Measurements from ENCODE around the gene CYB5A. TPM values are rescaled to one million over a fixed set of nuclear protein-coding genes. Genes with fewer than 3 reads are reported as not detected.
A peak's percentile ranks its signal among the peaks of the same experiment; 100 is the strongest.

Gene CYB5A
- 65.7 TPM for polyA plus RNA-seq (2013, experiment 1 of 2)
- polyA plus RNA-seq (2013, experiment 2 of 2): 74.5 TPM

- Histone ChIP-seq H3K4ac (ENCODE audit: low read depth in 1 of 2, low read length in 2 of 2) (peak within 1 kb of the TSS; percentile 57 to 98), H3K18ac (ENCODE audit: low read depth in 1 of 2, low read length in 2 of 2) (peak within 1 kb of the TSS; percentile 69 to 97), H2BK15ac (ENCODE audit: low read depth, poor library complexity, severe bottlenecking) (no peak within 1 kb of the TSS), H2AFZ (ENCODE audit: low read depth, low read length) (peak within 1 kb of the TSS; percentile 98), H3K14ac (ENCODE audit: low read length in 2 of 2) (peak within 1 kb of the TSS in 1 of 2 experiments; percentile 98), H2BK5ac (ENCODE audit: low read depth, low read length, poor library complexity, severe bottlenecking) (no peak within 1 kb of the TSS), H3K4me3 (ENCODE audit: insufficient read depth in 1 of 2, low read depth in 1 of 2, low read length in 2 of 2) (peak within 1 kb of the TSS; percentile 91 to 100), H3K79me1 (replicated peaks; ENCODE audit: low read length, poor library complexity, severe bottlenecking) (peaks cover 12% of the 10 kb centered on the region), H3K36me3 (ENCODE audit: control insufficient read depth in 1 of 2, insufficient read depth in 2 of 2, low read depth in 1 of 2, low read length in 2 of 2) (no peaks in the 10 kb centered on the region), H3K9me3 (ENCODE audit: control insufficient read depth, low read length) (no peaks in the 10 kb centered on the region), H4K8ac (ENCODE audit: low read length) (peak within 1 kb of the TSS; percentile 96), H3K27me3 (ENCODE audit: control insufficient read depth in 1 of 2, insufficient read depth in 1 of 2, low read length in 2 of 2) (no peaks in the 10 kb centered on the region), H3K9ac (ENCODE audit: low read length) (peak within 1 kb of the TSS; percentile 91), H3K23ac (ENCODE audit: low read length in 2 of 2) (peak within 1 kb of the TSS; percentile 69 to 99), H4K91ac (ENCODE audit: low read length) (peak within 1 kb of the TSS; percentile 78), H2BK120ac (ENCODE audit: low read depth, low read length) (no peak within 1 kb of the TSS), H3K4me2 (ENCODE audit: low read length, poor library complexity, severe bottlenecking) (peak within 1 kb of the TSS; percentile 100), H2BK12ac (ENCODE audit: low read length in 2 of 2) (peak within 1 kb of the TSS; percentile 63 to 73), H2AK5ac (ENCODE audit: low read length, severe bottlenecking) (no peak within 1 kb of the TSS), H3K27ac (ENCODE audit: low read length, poor library complexity, severe bottlenecking) (peak within 1 kb of the TSS; percentile 48), H3K4me1 (ENCODE audit: control insufficient read depth, insufficient read depth, low read depth, low read length) (peaks cover 13% of the 10 kb centered on the region)
- 1% methylated on average over 68 of the region's 68 CpGs for WGBS
- DNase-seq: peak; percentile 95
These were observed at the start of gene CYB5A for GRCh38 chr18:74291771-74292540. CYB5A (minus strand) TSS chr18:74291963; CDS start chr18:74291875, 88 bp downstream.

- Histone ChIP-seq H2BK12ac (ENCODE audit: low read length in 2 of 2) (no peak overlapping the region), H2BK15ac (ENCODE audit: low read depth, poor library complexity, severe bottlenecking) (no peak overlapping the region), H3K36me3 (ENCODE audit: control insufficient read depth in 1 of 2, insufficient read depth in 2 of 2, low read depth in 1 of 2, low read length in 2 of 2) (no peaks in the 10 kb centered on the region), H3K4me2 (ENCODE audit: low read length, poor library complexity, severe bottlenecking) (no peak overlapping the region), H4K8ac (ENCODE audit: low read length) (no peak overlapping the region), H3K9me3 (ENCODE audit: control insufficient read depth, low read length) (no peaks in the 10 kb centered on the region), H3K14ac (ENCODE audit: low read length in 2 of 2) (no peak overlapping the region), H3K27me3 (ENCODE audit: control insufficient read depth in 1 of 2, insufficient read depth in 1 of 2, low read length in 2 of 2) (no peaks in the 10 kb centered on the region), H3K79me1 (replicated peaks; ENCODE audit: low read length, poor library complexity, severe bottlenecking) (no peaks in the 10 kb centered on the region), H4K91ac (ENCODE audit: low read length) (no peak overlapping the region), H3K27ac (ENCODE audit: low read length, poor library complexity, severe bottlenecking) (no peak overlapping the region), H3K23ac (ENCODE audit: low read length in 2 of 2) (no peak overlapping the region), H2BK5ac (ENCODE audit: low read depth, low read length, poor library complexity, severe bottlenecking) (no peak overlapping the region), H3K4me3 (ENCODE audit: insufficient read depth in 1 of 2, low read depth in 1 of 2, low read length in 2 of 2) (no peak overlapping the region), H2BK120ac (ENCODE audit: low read depth, low read length) (no peak overlapping the region), H3K4ac (ENCODE audit: low read depth in 1 of 2, low read length in 2 of 2) (no peak overlapping the region), H3K4me1 (ENCODE audit: control insufficient read depth, insufficient read depth, low read depth, low read length) (no peaks in the 10 kb centered on the region), H2AFZ (ENCODE audit: low read depth, low read length) (no peak overlapping the region), H3K9ac (ENCODE audit: low read length) (no peak overlapping the region), H3K18ac (ENCODE audit: low read depth in 1 of 2, low read length in 2 of 2) (no peak overlapping the region), H2AK5ac (ENCODE audit: low read length, severe bottlenecking) (no peak overlapping the region)
- DNase-seq: no peak
- WGBS: no CpG with 5 or more reads among the region's 1 CpG
These were observed 46.1 kb upstream of the CYB5A start for GRCh38 chr18:74337912-74338309.

GRCh38 chr18:74337155-74337911 lies 45.6 kb upstream of the CYB5A start:
- H2BK12ac ChIP-seq (ENCODE audit: low read length in 2 of 2): no peak overlapping the region

GRCh38 chr18:74336656-74337055 lies 44.9 kb upstream of the CYB5A start:
- Histone ChIP-seq H3K4me3 (ENCODE audit: insufficient read depth in 1 of 2, low read depth in 1 of 2, low read length in 2 of 2) (no peak overlapping the region), H3K4me1 (ENCODE audit: control insufficient read depth, insufficient read depth, low read depth, low read length) (no peaks in the 10 kb centered on the region), H3K36me3 (ENCODE audit: control insufficient read depth in 1 of 2, insufficient read depth in 2 of 2, low read depth in 1 of 2, low read length in 2 of 2) (no peaks in the 10 kb centered on the region), H4K91ac (ENCODE audit: low read length) (no peak overlapping the region), H3K79me1 (replicated peaks; ENCODE audit: low read length, poor library complexity, severe bottlenecking) (no peaks in the 10 kb centered on the region), H2BK12ac (ENCODE audit: low read length in 2 of 2) (no peak overlapping the region), H3K9ac (ENCODE audit: low read length) (no peak overlapping the region), H3K9me3 (ENCODE audit: control insufficient read depth, low read length) (no peaks in the 10 kb centered on the region), H4K8ac (ENCODE audit: low read length) (no peak overlapping the region), H3K14ac (ENCODE audit: low read length in 2 of 2) (no peak overlapping the region), H2AFZ (ENCODE audit: low read depth, low read length) (no peak overlapping the region), H3K23ac (ENCODE audit: low read length in 2 of 2) (no peak overlapping the region), H2BK120ac (ENCODE audit: low read depth, low read length) (no peak overlapping the region), H3K18ac (ENCODE audit: low read depth in 1 of 2, low read length in 2 of 2) (no peak overlapping the region), H2BK15ac (ENCODE audit: low read depth, poor library complexity, severe bottlenecking) (no peak overlapping the region), H3K4me2 (ENCODE audit: low read length, poor library complexity, severe bottlenecking) (no peak overlapping the region), H3K4ac (ENCODE audit: low read depth in 1 of 2, low read length in 2 of 2) (no peak overlapping the region), H3K27me3 (ENCODE audit: control insufficient read depth in 1 of 2, insufficient read depth in 1 of 2, low read length in 2 of 2) (no peaks in the 10 kb centered on the region), H2BK5ac (ENCODE audit: low read depth, low read length, poor library complexity, severe bottlenecking) (no peak overlapping the region), H3K27ac (ENCODE audit: low read length, poor library complexity, severe bottlenecking) (no peak overlapping the region), H2AK5ac (ENCODE audit: low read length, severe bottlenecking) (no peak overlapping the region)
- no peak for DNase-seq

More at GRCh38 chr18:74337155-74337911, 45.6 kb upstream of the CYB5A start:
- Histone ChIP-seq H3K4me2 (ENCODE audit: low read length, poor library complexity, severe bottlenecking) (no peak overlapping the region), H3K27ac (ENCODE audit: low read length, poor library complexity, severe bottlenecking) (no peak overlapping the region), H2BK15ac (ENCODE audit: low read depth, poor library complexity, severe bottlenecking) (no peak overlapping the region), H2AFZ (ENCODE audit: low read depth, low read length) (no peak overlapping the region), H4K91ac (ENCODE audit: low read length) (no peak overlapping the region), H2AK5ac (ENCODE audit: low read length, severe bottlenecking) (no peak overlapping the region), H3K79me1 (replicated peaks; ENCODE audit: low read length, poor library complexity, severe bottlenecking) (no peaks in the 10 kb centered on the region), H3K9me3 (ENCODE audit: control insufficient read depth, low read length) (no peaks in the 10 kb centered on the region), H4K8ac (ENCODE audit: low read length) (no peak overlapping the region), H3K4me3 (ENCODE audit: insufficient read depth in 1 of 2, low read depth in 1 of 2, low read length in 2 of 2) (no peak overlapping the region), H3K36me3 (ENCODE audit: control insufficient read depth in 1 of 2, insufficient read depth in 2 of 2, low read depth in 1 of 2, low read length in 2 of 2) (no peaks in the 10 kb centered on the region), H3K4me1 (ENCODE audit: control insufficient read depth, insufficient read depth, low read depth, low read length) (no peaks in the 10 kb centered on the region), H2BK5ac (ENCODE audit: low read depth, low read length, poor library complexity, severe bottlenecking) (no peak overlapping the region), H3K14ac (ENCODE audit: low read length in 2 of 2) (no peak overlapping the region), H3K27me3 (ENCODE audit: control insufficient read depth in 1 of 2, insufficient read depth in 1 of 2, low read length in 2 of 2) (no peaks in the 10 kb centered on the region), H3K18ac (ENCODE audit: low read depth in 1 of 2, low read length in 2 of 2) (no peak overlapping the region), H3K23ac (ENCODE audit: low read length in 2 of 2) (no peak overlapping the region), H2BK120ac (ENCODE audit: low read depth, low read length) (no peak overlapping the region), H3K4ac (ENCODE audit: low read depth in 1 of 2, low read length in 2 of 2) (no peak overlapping the region), H3K9ac (ENCODE audit: low read length) (no peak overlapping the region)
- DNase-seq: no peak
- WGBS: 98% methylated on average over 3 of the region's 5 CpGs
